Stimulated activated CD4-positive, alpha-beta T cell treated with anti-CD3 and anti-CD28 coated beads, Interleukin-15, amount 100 ng/mL, for 48 hours (primary cell): ENCODE data around the gene ACAN.

Source experiments
- DNase-seq, 2 donors: peaks; one replicate each; pipeline ENCODE4 v3.0.0-alpha.2; 2020; ENCODE audit warnings: low read depth in 2 of 2

ACAN gene

DNA sequence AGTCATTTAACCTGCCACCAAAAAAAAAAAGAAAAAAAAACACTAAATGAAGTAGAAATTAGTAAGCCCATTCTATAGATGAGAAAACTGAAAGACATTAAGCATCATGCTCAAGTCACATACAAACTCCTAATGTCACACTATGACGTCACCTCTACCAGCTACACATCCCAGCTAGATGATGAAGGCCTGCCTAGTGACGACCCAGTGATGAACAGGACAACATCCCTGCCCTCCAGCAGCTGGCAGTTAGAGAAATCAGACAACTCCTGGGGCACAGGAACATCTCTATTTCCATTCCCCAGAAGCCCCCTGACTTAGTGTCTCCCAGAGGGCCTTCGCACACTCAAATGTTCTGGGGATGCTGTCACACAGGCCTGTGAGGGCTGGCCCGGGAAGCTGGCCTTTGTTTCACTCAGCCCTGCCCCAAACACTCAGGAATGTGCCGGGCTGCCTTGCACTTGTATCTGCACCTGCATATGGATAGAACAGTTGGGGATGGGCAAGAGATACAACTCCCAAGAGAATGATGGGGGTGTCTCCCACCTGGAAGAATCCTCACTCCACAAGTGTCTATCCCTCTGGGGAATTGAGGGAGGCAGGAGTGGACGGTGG lies 99.1 kb downstream of the ACAN start:
- no peak for DNase-seq

DNA sequence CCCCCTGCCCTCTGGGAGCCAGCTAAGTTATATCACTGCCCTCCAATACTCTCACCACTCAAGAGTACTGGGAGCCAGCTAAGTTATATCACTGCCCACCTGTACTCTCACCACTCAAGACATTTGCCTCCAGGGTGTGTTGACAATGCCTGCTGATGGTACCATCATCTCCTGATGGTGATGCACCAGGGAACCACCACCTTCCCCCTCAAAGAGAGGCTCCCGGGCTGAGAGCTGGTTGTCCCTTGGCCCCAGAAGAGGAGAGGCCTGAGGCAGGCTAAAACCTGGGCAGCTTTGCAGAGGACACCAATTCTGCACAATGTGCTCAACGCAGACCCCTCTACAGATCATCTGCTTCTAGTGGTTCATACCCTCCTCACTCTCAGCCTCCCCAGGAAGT lies 99.6 kb downstream of the ACAN start:
- no peak for DNase-seq

DNA sequence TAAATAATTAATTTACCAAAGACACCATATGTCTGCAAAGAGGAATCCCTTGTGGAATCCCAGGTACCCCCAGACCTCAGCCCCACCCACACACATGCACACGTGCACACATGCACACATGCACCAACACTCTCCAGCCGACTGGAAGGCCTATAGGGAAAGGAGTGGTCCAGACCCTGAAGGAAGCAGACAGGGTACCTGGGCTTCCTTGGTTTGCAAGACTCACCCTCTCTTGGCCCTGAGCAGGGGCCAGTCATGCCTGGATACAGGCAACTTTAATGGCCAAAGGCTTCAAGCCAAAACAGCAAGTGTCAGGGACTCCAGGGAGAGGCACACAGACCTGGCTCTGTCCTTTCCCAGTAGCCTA lies 101.0 kb downstream of the ACAN start:
- no peak for DNase-seq

DNA sequence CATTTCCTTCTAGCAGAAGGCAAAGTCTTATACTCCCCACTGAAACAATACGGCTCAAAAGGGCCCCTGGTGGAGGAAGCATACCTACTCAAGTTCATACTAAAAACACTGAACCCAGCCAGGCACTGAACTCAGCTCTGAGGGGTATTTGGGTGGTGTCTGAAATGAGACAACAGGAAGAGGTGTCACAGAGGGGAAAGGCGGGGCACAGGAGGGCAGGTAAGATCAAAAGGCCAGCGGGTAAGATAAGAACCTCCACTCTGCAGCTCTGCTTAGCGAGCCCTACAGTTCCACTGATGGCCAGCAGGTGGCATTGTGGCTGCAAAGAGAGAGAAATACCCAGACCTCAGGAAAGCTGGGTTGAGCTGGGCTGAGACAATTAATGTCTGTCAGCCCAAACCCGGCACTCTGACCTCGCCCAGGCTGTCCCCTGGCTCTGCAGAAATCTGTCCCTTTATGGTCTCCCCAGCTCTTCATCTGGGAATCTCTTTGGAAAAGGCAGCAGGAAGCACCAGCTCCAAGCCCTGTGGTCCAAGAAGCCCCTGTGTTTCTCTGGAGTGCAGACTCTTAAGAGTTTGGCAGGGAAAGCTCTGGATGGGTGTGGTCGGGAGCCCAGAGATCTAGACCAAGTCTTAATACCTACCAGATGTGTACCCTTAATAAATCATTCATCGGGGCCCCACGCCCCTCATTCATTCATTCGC lies 101.5 kb downstream of the ACAN start:
- DNase-seq, result peak; percentile 82 to 87

DNA sequence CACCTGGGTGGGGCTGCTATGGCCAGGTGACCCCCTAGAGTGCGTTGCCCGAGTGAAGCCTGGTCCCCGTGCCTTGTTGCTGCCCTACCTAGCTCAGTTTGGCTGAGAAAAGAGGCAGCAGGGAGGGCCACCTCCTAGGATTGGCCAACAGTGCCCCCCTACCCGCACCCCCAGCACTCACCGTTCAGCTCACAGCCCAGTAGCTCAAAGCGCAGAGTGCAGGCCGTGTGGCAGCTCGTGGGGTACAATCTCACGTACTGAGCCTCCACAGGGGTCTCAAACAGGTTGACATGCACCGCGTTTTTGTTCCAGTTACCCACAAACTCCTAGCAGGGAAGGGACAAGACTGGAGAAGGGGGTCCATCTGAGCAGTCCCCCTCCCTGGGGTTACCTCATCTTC lies 102.3 kb downstream of the ACAN start:
- no peak for DNase-seq

DNA sequence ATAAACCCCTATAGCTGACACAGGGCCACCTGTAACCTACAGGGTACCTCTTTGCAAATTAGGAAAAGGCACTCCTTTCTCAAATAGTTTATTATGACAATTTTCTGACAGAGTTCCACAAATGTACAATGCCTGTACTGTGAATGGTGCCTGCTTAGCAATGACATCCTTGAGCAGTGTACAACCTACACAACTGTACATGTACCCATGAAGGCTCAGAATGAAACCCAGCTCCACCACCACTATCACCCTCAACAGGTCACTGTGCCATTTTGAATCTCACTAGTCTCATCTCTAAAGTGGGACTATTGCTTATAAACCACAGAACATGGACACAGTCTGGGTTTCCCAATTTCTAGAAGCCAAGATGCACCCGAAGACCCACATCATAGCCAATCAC lies 102.9 kb downstream of the ACAN start:
- no peak for DNase-seq

DNA sequence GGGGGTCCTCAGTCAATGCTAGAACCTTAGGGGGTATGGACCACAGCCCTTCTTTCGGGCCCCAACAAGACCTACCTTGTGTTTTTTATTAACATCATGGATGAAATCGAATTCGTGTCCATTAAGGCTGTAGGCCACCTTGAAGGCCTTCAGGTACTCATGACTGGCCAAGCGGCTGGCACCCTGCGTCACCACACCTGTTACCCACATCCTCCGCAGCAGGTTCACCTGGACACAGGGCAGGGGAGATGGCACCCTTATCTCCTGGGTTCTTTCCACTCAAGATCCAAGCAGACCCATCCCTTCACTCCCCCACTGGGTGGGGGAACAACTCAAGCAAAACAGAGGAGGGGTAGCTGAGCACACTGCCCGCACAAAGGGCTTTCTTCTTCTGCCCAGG lies 103.3 kb downstream of the ACAN start:
- DNase-seq, result no peak

DNA sequence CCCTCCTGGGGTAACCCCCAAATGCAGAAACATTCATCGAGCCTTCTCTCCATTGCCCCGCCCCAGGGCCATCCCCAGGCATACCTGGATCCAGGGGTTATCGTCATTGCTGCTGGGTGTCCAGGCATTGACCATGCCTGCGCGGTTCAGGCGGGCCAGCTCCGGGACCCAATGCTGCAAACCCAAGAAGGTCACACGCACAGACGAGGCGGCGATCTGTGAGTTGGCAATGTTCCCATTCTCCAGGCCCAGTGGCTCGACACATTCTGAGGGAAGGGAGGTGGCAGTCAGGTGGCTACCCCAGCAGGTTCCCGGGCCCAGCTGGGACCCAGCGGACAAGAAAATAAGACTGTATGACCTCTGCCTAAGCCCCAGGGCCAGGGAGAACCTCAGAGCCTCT lies 103.9 kb downstream of the ACAN start:
- DNase-seq, result no peak

DNA sequence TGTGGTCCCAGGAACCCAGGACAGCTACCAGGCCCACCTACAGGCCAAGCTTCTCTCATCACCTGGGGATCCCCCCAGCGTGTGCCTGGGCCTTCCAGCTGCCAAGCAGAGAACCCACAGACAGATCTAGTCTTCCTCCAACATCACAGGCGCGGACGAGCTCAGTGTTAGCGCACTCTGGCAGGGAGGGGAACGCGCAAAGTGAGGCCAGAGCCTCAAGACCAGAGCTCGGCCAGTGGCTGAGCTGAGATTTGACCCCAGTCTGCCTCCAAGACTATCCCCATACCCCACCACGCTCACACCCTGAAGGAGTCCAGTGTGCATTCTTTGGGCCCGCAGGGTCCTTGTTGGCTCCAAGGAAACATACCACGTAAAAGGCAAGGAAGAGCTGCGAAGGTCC lies 104.9 kb downstream of the ACAN start:
- DNase-seq, result no peak

DNA sequence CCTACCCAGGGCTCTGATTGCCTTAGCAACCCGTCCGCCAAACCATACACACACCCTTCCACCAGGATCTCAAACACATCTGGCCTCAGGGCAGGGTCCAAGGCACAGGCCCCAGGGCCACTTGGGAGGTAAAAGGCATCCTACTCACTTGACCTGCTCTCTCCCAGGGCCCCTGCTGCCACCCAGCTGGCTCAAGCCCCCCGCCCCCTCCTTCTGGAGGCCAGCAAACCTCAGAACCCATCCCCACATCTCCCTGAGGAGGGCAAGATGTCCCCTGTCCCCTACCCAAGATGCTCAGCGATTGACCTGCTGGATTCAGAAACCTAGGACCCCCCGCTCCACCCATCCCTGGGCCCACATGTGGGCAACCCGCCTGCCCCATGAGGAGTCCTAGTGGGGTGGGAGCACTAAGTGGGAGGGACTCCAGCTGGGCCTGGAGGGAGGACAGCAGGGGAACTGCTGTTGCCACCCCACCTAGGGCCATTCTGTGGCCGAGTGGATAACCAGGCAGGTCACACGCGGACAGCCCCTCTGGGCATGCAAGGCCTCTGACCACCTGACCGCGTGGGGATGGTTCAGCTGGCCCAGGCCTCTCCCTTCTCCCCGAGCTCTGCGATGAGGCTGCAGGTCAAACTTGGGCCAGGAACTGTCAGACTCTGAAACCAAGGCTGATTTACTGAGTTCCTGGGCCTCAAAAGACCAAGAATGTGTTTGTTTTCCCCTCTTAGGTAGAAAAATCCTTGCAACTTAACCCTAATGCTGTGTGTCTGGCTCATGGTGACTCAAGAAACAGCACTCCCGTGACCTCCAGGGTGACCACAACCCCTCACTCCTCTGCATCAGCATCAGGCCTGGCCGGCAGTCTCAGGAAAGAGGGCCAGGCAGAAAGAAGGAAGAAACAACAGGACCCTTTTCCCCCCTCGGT lies 105.7 kb downstream of the ACAN start:
- no peak for DNase-seq

DNA sequence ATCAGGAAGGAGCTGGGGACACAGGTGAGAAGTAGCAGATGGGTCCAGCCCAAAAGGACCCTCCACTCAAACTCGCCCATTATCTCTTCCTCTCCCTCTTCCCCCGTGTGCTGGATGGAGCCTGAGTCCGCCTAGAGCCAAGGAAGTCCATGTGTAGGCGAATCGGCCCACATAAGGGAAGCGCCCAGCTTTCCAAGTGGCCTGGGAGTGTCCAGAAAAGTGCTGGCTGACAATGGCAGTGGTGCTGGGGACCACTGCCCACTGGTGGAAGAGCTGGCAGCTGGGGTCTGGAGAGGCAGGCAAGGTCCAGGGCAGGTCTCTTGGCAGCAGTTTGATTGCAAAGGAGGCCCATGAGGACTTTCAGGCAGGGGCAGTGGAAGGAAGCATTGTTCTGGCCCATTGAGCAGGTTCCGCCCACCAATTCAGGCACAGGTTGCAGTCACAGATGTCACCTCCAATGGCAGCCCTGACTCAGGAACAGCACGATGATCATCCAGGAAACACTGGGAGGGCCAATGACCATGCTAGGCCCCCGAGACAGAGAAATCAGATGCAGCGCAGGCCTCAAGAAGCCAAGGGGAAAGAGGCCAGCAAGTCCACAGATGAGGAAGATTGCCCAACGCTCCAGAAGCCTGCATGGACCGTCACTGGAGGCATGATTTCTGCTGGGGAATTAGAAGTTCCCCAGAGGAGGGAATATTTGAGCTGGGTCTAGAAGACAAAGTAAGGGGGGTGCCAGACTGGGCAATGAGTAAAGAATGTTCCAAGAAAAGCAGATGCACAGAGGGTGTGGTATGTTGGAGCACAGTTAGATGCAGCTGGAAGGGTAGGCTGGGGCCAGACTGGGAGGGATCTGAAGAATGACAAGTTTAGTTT lies 107.0 kb downstream of the ACAN start:
- no peak for DNase-seq

DNA sequence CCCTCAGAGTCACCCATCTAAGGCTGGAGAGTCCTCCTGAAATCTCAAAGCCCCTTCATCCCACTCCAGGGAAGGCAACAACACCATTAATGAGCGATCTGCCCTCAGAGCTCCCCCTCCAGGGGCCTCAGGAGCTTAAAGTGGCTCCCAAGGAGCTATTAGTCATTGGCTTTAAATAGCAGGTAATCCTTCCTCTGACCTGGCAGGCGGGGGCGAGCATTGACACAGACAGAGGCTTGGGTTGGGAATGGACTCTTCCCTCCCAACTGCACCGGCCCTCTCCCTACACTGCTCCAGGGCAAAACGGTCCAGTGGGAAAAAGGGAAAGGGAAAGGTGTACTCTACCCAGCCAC lies 108.5 kb downstream of the ACAN start:
- DNase-seq, result no peak

DNA sequence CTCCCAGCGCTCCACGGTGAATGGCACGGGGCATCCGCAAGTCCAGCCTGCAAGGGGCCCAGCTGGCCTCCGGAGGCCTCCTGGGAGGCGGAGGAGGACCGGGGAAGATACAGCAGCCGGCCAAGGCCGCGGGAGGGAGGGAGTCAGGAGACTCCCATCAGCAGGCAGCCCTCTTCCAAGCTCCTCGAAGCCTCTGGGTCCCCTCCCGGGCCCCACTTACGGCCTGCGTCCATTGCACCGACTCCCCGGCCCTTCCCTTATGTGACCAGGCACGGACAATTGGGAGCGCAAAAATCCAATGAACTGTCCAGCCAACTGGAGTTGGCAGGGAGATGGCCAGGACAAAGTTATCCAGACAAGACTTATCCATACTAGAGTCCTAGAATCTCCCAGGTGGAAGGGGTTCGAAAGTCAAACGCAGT lies 109.3 kb downstream of the ACAN start:
- no peak for DNase-seq

DNA sequence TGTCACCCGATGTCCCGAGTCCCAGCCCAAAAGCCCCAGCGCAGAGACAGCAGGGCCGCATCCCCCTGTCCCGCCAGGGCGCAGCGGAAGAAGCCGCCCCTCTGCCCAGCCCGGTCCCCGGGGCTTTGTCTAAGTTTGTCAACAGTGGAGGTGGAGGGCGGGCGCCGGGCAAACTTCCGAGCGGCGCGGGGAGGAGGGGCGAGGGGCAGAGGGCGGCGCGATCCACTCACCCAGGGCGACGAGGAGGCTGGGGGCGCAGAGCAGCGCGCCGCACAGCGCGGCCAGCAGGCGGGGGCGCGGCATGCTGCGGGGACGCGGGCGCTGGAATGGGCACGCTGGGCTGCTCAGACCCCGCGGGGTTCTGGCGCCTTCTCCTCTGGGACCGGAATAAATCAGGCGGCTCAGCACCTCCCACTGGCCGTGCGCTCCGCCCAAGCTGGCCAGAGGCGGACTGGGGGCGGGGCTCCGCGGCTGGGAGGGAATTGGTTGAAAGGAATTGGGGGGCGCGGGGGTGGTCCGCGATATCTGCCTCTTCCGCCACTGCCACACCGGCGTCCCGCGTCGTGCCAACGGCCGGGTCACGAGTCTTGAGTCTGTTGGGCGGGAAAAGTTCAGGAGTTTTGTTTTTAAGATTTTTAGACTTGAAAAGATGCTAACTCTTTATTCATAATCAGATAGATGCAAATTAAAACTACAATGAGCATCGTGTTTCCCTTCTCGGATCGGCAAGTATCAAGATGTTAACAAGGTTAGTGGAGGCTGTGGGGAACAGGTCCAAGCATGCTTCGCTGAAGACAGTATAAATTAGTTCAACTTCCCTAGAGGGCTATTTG lies 110.0 kb downstream of the ACAN start, which contains the start of gene MFGE8:
Gene MFGE8 (minus strand): TSS at position 363 of the 833 bp plus-strand sequence. CDS start 60 bp downstream, at position 303.
- DNase-seq, result peak in 1 of 2 donors; percentile 58

DNA sequence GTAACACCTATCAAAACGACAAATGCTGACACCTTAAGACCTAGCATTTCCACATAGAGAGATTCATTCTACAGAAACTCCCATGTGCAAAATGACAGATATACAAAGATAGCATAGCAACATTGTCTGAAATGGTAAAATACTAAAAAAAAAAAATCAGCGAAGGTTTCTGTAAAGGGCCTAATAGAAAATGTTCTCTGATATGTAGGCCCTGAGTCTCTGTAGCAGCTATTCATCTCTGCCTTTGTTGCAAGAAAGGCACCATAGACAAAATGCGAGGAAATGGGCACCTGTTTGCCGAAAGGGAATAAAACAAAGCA lies 110.6 kb downstream of the ACAN start:
- no peak for DNase-seq

DNA sequence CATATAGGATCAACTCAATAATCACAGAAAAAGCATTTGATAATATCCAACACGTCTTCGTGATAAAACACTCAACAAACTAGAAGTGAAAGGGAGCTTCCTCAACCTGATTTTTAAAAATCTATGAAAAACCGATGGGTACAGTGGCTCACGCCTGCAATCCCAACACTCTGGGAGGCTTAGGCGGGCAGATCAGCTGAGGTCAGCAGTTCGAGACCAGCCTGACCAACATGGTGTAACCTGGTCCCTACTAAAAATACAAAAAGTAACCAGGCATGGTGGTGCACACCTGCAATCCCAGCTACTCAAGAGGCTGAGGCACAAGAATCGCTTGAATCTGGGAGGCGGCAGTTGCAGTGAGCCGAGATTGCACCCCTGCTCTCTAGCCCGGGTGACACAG lies 112.1 kb downstream of the ACAN start:
- no peak for DNase-seq

DNA sequence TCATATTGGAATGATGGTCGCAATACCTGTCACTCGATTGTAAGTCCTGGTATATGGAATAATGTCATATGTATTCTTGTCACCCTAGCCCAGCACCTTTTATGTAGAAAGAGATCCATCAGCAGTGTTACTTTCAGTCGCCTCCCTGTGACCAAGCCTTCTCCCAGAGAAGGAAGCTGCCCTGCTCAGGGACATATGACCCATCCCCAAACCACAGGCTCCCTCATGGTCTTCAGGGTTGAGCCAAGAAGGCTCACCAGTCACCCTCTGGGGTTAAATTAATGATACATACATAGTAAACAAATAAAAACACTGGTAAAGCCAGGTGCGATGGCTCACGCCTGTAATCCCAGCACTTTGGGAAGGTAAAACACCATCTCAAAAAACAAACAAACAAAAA lies 114.5 kb downstream of the ACAN start:
- DNase-seq, result no peak

DNA sequence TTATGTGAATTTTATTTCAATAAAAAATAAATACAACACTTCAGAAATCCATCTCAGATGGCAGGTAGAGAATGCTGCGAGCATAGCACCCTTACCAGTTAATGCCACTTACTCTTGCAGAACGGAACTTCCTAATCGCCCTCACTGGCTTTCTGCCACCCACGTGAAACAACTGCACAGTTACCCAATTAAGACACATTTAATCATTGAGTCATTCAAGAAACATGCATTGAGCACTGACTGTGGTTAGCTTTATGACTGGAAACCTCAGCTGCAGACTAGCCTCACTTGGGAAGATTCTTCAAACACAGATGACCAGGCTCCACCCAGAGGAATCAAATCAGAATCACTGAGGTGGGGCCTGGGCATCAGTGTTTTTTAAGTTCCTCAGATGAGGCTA lies 115.5 kb downstream of the ACAN start:
- DNase-seq, result peak; percentile 30 to 58

DNA sequence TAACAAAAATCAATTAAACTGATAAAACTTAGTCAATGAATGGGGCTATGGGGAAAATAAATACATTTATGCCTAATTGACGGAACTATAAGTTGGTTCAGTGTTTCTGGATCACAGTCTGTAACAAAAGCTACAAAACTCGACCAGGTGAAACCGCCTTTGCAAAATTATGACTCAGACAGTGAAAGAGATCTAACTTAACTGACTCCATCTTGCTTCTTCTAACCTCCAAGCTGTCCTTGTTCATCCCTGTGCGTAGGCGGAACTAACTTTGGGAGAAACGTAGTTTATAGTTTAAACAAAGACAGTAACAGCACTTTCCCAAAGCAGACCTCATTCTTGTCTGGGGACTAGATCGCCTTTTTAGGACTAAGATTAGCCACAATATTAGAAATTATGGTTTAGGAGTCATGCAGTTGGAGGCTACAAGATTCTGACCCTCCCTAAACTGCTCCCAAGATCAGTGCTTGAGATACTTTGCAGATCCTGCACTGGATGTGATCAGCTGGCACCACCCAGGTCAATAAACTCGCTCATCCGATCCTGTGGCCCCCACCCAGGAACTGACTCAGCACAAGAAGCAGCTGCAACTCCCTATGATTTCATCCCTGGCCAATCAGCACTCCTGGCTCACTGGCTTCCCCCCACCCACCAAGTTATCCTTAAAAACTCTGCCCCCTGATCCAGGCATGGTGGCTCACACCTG lies 117.1 kb downstream of the ACAN start:
- no peak for DNase-seq

DNA sequence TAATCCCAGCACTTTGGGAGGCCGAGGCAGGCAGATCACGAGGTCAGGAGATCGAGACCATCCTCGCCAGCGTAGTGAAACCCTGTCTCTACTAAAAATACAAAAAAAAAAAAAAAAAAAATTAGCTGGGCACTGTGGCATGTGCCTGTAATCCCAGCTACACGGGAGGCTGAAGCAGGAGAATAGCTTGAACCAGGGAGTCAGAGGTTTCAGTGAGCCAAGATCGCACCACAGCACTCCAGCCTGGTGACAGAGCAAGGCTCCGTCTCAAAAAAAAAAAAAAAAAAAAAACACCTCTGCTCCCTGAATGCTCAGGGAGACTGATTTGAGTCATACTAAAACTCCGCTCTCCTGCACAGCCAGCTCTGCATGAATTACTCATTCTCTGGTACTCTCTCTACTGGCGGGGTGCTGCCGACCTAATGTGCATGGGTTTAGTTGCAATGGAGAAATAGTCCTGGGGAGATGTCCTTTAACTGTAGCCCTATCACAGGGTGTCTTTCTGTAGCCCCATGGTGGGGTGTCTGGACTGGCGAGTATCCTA lies 117.7 kb downstream of the ACAN start:
- DNase-seq, result peak; percentile 37 to 62
